Upper lobe of right lung (tissue), 1 donor: ENCODE measurements around the gene DBP. TPM values are rescaled to one million over a fixed set of nuclear protein-coding genes. Genes with fewer than 3 reads are reported as not detected.

Source experiments
- ATAC-seq: fragments of 200-7000 bp; cut with Tn5 transposase; one replicate; pipeline ENCODE4 v1.9.1; 2020; ENCODE audit warnings: mild to moderate bottlenecking, moderate library complexity
- DNase-seq: peaks from one replicate; pipeline ENCODE4 v3.0.0-alpha.2; 2020
- H3K27ac ChIP-seq: fragments of 200-600 bp; one replicate; pipeline ENCODE4 v1.8.0; 2022
- H3K27me3 ChIP-seq: fragments of 200-600 bp; one replicate; pipeline ENCODE4 v1.8.0; 2022; ENCODE audit warnings: mild to moderate bottlenecking
- H3K36me3 ChIP-seq: fragments of 200-600 bp; one replicate; pipeline ENCODE4 v1.8.0; 2022
- H3K4me1 ChIP-seq: fragments of 200-600 bp; one replicate; pipeline ENCODE4 v1.8.0; 2022
- H3K4me3 ChIP-seq: fragments of 200-600 bp; one replicate; pipeline ENCODE4 v1.8.0; 2022; ENCODE audit warnings: mild to moderate bottlenecking
- H3K9me3 ChIP-seq: fragments of 200-600 bp; one replicate; pipeline ENCODE4 v1.8.0; 2022
- CTCF ChIP-seq: fragments of 200-600 bp; IDR thresholded peaks from one replicate; pipeline ENCODE4 v1.8.0; 2022; ENCODE audit warnings: antibody characterized with exemption
- intact Hi-C: fragments of 100-400 bp; cut with DNase I; formaldehyde crosslinking; loops from one replicate; pipeline ENCODE4 v1.11.0; 2022
- total RNA-seq: library from RNA; stranded (reverse); fragmentation: NEBNext Ultra II Directional; extraction: Animal tissue kit (Norgen Biotek cat#: 25700); gene quantifications from one replicate; pipeline ENCODE4 v1.2.1, GENCODE V29; 2021
- donor health status: DM: no; HTN: yes; CAD: no; lungs with severe emphysema.

DBP gene
- total RNA-seq, 1 donor from 2014 or later: 17.7 TPM

- H3K36me3 ChIP-seq: no peaks in the 10 kb centered on the region
- no peak for TF ChIP-seq CTCF
- H3K4me1 ChIP-seq: peaks cover 20% of the 10 kb centered on the region
- H3K9me3 ChIP-seq: no peaks in the 10 kb centered on the region
- H3K27me3 ChIP-seq: no peaks in the 10 kb centered on the region
- H3K4me3 ChIP-seq: no peak overlapping the region
- H3K27ac ChIP-seq: no peak overlapping the region
- no peak for ATAC-seq
- intact Hi-C loops: no loop called here
- DNase-seq: no peak
These were observed 5.7 kb upstream of the DBP start for GRCh38 chr19:48642862-48643261.

- Histone ChIP-seq H3K27ac (no peak overlapping the region), H3K27me3 (no peaks in the 10 kb centered on the region), H3K36me3 (no peaks in the 10 kb centered on the region), H3K4me3 (no peak overlapping the region), H3K4me1 (peaks cover 20% of the 10 kb centered on the region), H3K9me3 (no peaks in the 10 kb centered on the region)
- intact Hi-C loops: no loop called here
- no peak for TF ChIP-seq CTCF
- DNase-seq (no peak), ATAC-seq (no peak)
These were observed 4.7 kb upstream of the DBP start for GRCh38 chr19:48641850-48642249.

GRCh38 chr19:48639483-48640375 is 2.5 kb upstream of the DBP start:
- intact Hi-C loops: no loop called here

GRCh38 chr19:48638831-48639381 is 1.7 kb upstream of the DBP start:
- DNase-seq (peak; percentile 72), ATAC-seq (no peak)
- H3K4me3 ChIP-seq: peak overlapping the region; percentile 80
- intact Hi-C loops: no loop called here
- peak overlapping the region; percentile 93 for H3K27ac ChIP-seq
- no peaks in the 10 kb centered on the region for H3K36me3 ChIP-seq
- no peaks in the 10 kb centered on the region for H3K9me3 ChIP-seq
- TF ChIP-seq CTCF: no peak
- peaks cover 17% of the 10 kb centered on the region for H3K4me1 ChIP-seq
- no peaks in the 10 kb centered on the region for H3K27me3 ChIP-seq

More at GRCh38 chr19:48639483-48640375, 2.5 kb upstream of the DBP start:
- ATAC-seq (no peak), DNase-seq (no peak)
- H3K27ac ChIP-seq: no peak overlapping the region
- H3K9me3 ChIP-seq: no peaks in the 10 kb centered on the region
- H3K27me3 ChIP-seq: no peaks in the 10 kb centered on the region
- H3K4me1 ChIP-seq: peaks cover 16% of the 10 kb centered on the region
- no peak overlapping the region for H3K4me3 ChIP-seq
- no peaks in the 10 kb centered on the region for H3K36me3 ChIP-seq
- TF ChIP-seq CTCF: no peak

DNA sequence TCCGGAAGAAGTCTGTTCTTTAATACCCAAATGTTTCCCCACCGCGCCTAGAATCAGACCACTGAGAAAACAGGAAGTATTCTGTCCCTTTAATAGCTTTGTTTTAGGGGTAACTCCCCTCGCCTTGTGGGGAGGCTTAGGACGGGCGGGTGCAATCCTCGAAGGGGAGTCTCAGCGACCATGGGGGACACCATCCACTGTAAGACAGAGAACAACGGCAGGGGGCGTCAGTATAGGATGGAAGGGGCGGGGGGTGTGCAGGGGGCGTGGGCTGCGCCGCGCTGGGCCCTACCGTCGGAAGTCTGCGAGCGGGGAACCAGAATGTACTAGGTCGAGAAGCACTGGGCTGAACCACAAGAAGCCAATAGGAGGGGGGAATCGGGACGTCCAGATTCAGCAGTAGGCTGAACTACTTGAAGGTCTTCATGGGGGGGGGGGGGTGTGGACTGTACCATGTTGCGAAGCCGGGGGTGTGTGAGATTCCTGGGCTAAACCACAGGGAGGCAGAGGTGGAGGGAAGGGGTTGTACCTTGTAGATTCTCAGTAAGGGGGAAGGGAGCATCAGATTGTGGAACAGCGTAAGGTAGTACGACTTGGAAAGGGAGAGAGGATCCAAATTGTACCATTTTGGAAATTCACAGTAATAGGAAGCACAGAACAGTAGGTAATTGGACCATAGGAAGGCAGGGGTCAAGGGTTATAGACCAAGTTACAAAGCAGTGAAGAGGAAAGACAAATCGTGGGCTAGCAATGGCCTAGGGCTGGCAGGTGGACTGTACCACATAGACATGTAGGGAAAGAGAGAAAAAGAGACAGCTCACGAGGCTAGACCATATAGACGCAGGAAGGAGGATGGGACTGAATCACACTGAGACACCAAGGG is 1.0 kb upstream of the DBP start:
- H3K36me3 ChIP-seq: peaks cover 2% of the 10 kb centered on the region
- peak overlapping the region; percentile 93 for H3K27ac ChIP-seq
- TF ChIP-seq CTCF: no peak
- intact Hi-C loops: no loop called here
- H3K4me1 ChIP-seq: peaks cover 24% of the 10 kb centered on the region
- peak; percentile 56 for ATAC-seq
- H3K4me3 ChIP-seq: peak overlapping the region; percentile 80
- peak; percentile 89 for DNase-seq
- no peaks in the 10 kb centered on the region for H3K27me3 ChIP-seq
- H3K9me3 ChIP-seq: no peaks in the 10 kb centered on the region
